ENCODE measurements around the gene DUOX2.

GRCh38 chr15:45130291-45131000, 16.5 kb upstream of the DUOX2 start:
- TF ChIP-seq CTCF (IDR thresholded peaks at IDR 0.05) (no peak), EZH2 (IDR thresholded peaks at IDR 0.05) (no peak)
